ENCODE measurements around the gene SZT2. TPM values are rescaled to one million over a fixed set of nuclear protein-coding genes. Genes with fewer than 3 reads are reported as not detected.

SZT2 gene
- total RNA-seq, 1 donor from 2014 or later: 30.0 TPM

- Histone ChIP-seq H3K4me1 (ENCODE audit: insufficient read depth, low read length) (peaks cover 31% of the 10 kb centered on the region), H3K27me3 (ENCODE audit: insufficient read depth, low read length) (no peaks in the 10 kb centered on the region), H3K9ac (ENCODE audit: low read length) (peak overlapping the region; percentile 84), H3K79me2 (ENCODE audit: insufficient read depth, low read length) (peaks cover 66% of the 10 kb centered on the region), H4K20me1 (ENCODE audit: insufficient read depth, low read length) (peaks cover 52% of the 10 kb centered on the region), H3K36me3 (ENCODE audit: insufficient read depth, low read length) (peaks cover 45% of the 10 kb centered on the region), H3K4me3 (ENCODE audit: insufficient read depth, low read depth, low read length) (peak overlapping the region; percentile 79), H3K4me2 (ENCODE audit: low read length) (peak overlapping the region; percentile 92), H3K9me3 (ENCODE audit: insufficient read depth, low read depth, low read length) (no peaks in the 10 kb centered on the region), H3K27ac (ENCODE audit: low read depth, low read length) (no peak overlapping the region), H2AFZ (ENCODE audit: low read depth, low read length) (no peak overlapping the region)
- Mint-ChIP-seq H3K27ac (ENCODE audit: unreplicated experiment) (no peak overlapping the region), H3K4me1 (ENCODE audit: low read depth, unreplicated experiment) (peaks cover 6% of the 10 kb centered on the region), H3K4me3 (ENCODE audit: unreplicated experiment) (no peak overlapping the region), H3K9me3 (ENCODE audit: unreplicated experiment) (no peaks in the 10 kb centered on the region), H3K36me3 (ENCODE audit: low read depth, unreplicated experiment) (peaks cover 30% of the 10 kb centered on the region), H3K27me3 (ENCODE audit: low read depth, unreplicated experiment) (no peaks in the 10 kb centered on the region)
- TF ChIP-seq CTCF (IDR thresholded peaks at IDR 0.05; ENCODE audit: insufficient read depth, low read depth, low read length) (no peak), EZH2 (IDR thresholded peaks at IDR 0.05; ENCODE audit: insufficient read depth, low read length) (no peak)
- DNase-seq (ENCODE audit: low read depth) (no peak), FAIRE-seq (no peak)
Observed at GRCh38 chr1:43360616-43361015, 29.1 kb upstream of the SZT2 start.

- TF ChIP-seq CTCF (IDR thresholded peaks at IDR 0.05; ENCODE audit: insufficient read depth, low read depth, low read length) (no peak), EZH2 (IDR thresholded peaks at IDR 0.05; ENCODE audit: insufficient read depth, low read length) (no peak)
- Histone ChIP-seq H3K9me3 (ENCODE audit: insufficient read depth, low read depth, low read length) (no peaks in the 10 kb centered on the region), H4K20me1 (ENCODE audit: insufficient read depth, low read length) (peaks cover 64% of the 10 kb centered on the region), H3K4me1 (ENCODE audit: insufficient read depth, low read length) (peaks cover 44% of the 10 kb centered on the region), H3K4me2 (ENCODE audit: low read length) (no peak overlapping the region), H3K4me3 (ENCODE audit: insufficient read depth, low read depth, low read length) (no peak overlapping the region), H3K36me3 (ENCODE audit: insufficient read depth, low read length) (peaks cover 45% of the 10 kb centered on the region), H3K79me2 (ENCODE audit: insufficient read depth, low read length) (peaks cover 91% of the 10 kb centered on the region), H3K27me3 (ENCODE audit: insufficient read depth, low read length) (no peaks in the 10 kb centered on the region), H3K9ac (ENCODE audit: low read length) (no peak overlapping the region), H3K27ac (ENCODE audit: low read depth, low read length) (no peak overlapping the region), H2AFZ (ENCODE audit: low read depth, low read length) (no peak overlapping the region)
- Mint-ChIP-seq H3K27me3 (ENCODE audit: low read depth, unreplicated experiment) (no peaks in the 10 kb centered on the region), H3K27ac (ENCODE audit: unreplicated experiment) (no peak overlapping the region), H3K9me3 (ENCODE audit: unreplicated experiment) (no peaks in the 10 kb centered on the region), H3K36me3 (ENCODE audit: low read depth, unreplicated experiment) (peaks cover 32% of the 10 kb centered on the region), H3K4me3 (ENCODE audit: unreplicated experiment) (no peak overlapping the region), H3K4me1 (ENCODE audit: low read depth, unreplicated experiment) (peaks cover 18% of the 10 kb centered on the region)
- no peak for DNase-seq (ENCODE audit: low read depth)
- FAIRE-seq: no peak
Observed at GRCh38 chr1:43363283-43363934, 26.3 kb upstream of the SZT2 start.

- Mint-ChIP-seq H3K4me3 (ENCODE audit: unreplicated experiment) (no peak overlapping the region), H3K36me3 (ENCODE audit: low read depth, unreplicated experiment) (peaks cover 32% of the 10 kb centered on the region), H3K4me1 (ENCODE audit: low read depth, unreplicated experiment) (peaks cover 21% of the 10 kb centered on the region), H3K9me3 (ENCODE audit: unreplicated experiment) (no peaks in the 10 kb centered on the region), H3K27ac (ENCODE audit: unreplicated experiment) (no peak overlapping the region), H3K27me3 (ENCODE audit: low read depth, unreplicated experiment) (no peaks in the 10 kb centered on the region)
- Histone ChIP-seq H3K4me3 (ENCODE audit: insufficient read depth, low read depth, low read length) (no peak overlapping the region), H3K79me2 (ENCODE audit: insufficient read depth, low read length) (peaks cover 94% of the 10 kb centered on the region), H4K20me1 (ENCODE audit: insufficient read depth, low read length) (peaks cover 64% of the 10 kb centered on the region), H3K27me3 (ENCODE audit: insufficient read depth, low read length) (no peaks in the 10 kb centered on the region), H2AFZ (ENCODE audit: low read depth, low read length) (no peak overlapping the region), H3K9me3 (ENCODE audit: insufficient read depth, low read depth, low read length) (no peaks in the 10 kb centered on the region), H3K9ac (ENCODE audit: low read length) (no peak overlapping the region), H3K4me1 (ENCODE audit: insufficient read depth, low read length) (peaks cover 50% of the 10 kb centered on the region), H3K27ac (ENCODE audit: low read depth, low read length) (no peak overlapping the region), H3K4me2 (ENCODE audit: low read length) (no peak overlapping the region), H3K36me3 (ENCODE audit: insufficient read depth, low read length) (peaks cover 45% of the 10 kb centered on the region)
- no peak for TF ChIP-seq CTCF (IDR thresholded peaks at IDR 0.05; ENCODE audit: insufficient read depth, low read depth, low read length)
- no peak for TF ChIP-seq EZH2 (IDR thresholded peaks at IDR 0.05; ENCODE audit: insufficient read depth, low read length)
- DNase-seq (ENCODE audit: low read depth): no peak
- no peak for FAIRE-seq
Observed at GRCh38 chr1:43363935-43364525, 25.7 kb upstream of the SZT2 start.
